ENCODE results near the gene ZC3H14. TPM values are rescaled to one million over a fixed set of nuclear protein-coding genes. Genes with fewer than 3 reads are reported as not detected.

ZC3H14 gene
- total RNA-seq, 1 experiment from 2014 or later = 66.2 TPM

DNA sequence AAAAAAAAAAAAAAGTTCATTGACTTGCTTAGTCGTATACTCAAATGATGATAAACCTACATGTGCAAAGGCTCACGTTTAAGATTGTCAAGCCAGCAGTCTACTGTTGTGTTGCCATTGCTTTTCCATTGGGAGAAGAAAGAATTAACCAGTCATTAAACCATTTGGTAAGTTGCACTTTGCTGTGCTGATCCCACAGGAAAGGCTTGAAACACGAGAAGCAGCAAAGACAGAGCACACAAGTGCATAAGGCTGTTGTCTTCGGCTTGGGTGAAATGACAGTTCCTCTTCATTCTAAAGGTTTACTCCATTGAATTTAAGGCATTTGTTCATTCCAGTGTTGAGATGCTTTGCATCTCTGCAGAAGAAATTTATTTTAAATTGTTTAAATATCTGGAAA is 50.1 kb downstream of the ZC3H14 start (continued):
- TF ChIP-seq EGR1 (IDR thresholded peaks at IDR 0.05; ENCODE audit: low read depth) (no peak), TCF7L2 (IDR thresholded peaks at IDR 0.05; ENCODE audit: borderline replicate concordance, extremely low read depth, insufficient read depth, insufficient read length) (no peak), ATF3 (IDR thresholded peaks at IDR 0.05) (no peak), EZH2phosphoT487 (IDR thresholded peaks at IDR 0.05; ENCODE audit: borderline replicate concordance) (no peak), SRF (IDR thresholded peaks at IDR 0.05; ENCODE audit: low read depth) (no peak), FOSL1 (IDR thresholded peaks at IDR 0.05; ENCODE audit: low read depth) (no peak), CTCF (IDR thresholded peaks at IDR 0.05 in 2 of 3, conservative IDR thresholded peaks at IDR 0.05 in 1 of 3; ENCODE audit: borderline replicate concordance in 1 of 3, insufficient read depth in 1 of 3, low read depth in 2 of 3, low read length in 2 of 3) (no peak), SIN3A (IDR thresholded peaks at IDR 0.05; ENCODE audit: low read depth) (no peak), ZFX (IDR thresholded peaks at IDR 0.05) (no peak)

GRCh38 chr14:88613552-88614010 is 50.7 kb downstream of the ZC3H14 start:
- Histone ChIP-seq H3K9me3 (ENCODE audit: control insufficient read depth in 1 of 2, insufficient read depth in 1 of 2, low read depth in 1 of 2, low read length in 2 of 2) (no peaks in the 10 kb centered on the region), H3K4me2 (ENCODE audit: low read length) (no peak overlapping the region), H4K20me1 (ENCODE audit: insufficient read depth) (no peaks in the 10 kb centered on the region), H3K27ac (ENCODE audit: low read depth, low read length) (no peak overlapping the region), H3K9ac (ENCODE audit: low read length) (no peak overlapping the region), H3K36me3 (ENCODE audit: control insufficient read depth in 1 of 2, insufficient read depth in 2 of 2, low read length in 2 of 2) (peaks cover 18 to 31% of the 10 kb centered on the region in 2 experiments), H3K79me2 (ENCODE audit: insufficient read depth, low read length) (no peaks in the 10 kb centered on the region), H3K27me3 (ENCODE audit: insufficient read depth, low read length) (no peaks in the 10 kb centered on the region), H2AFZ (ENCODE audit: low read depth, low read length, poor library complexity, severe bottlenecking) (no peak overlapping the region), H3K9me2 (ENCODE audit: insufficient read depth) (no peaks in the 10 kb centered on the region), H3K4me3 (replicated peaks in 1 of 2; ENCODE audit: low read depth in 1 of 2, low read length in 2 of 2) (no peak overlapping the region), H3K4me1 (ENCODE audit: control insufficient read depth in 1 of 2, insufficient read depth in 2 of 2, low read length in 2 of 2) (no peaks in the 10 kb centered on the region; a peak in 2 of 4 replicates)
- TF ChIP-seq POLR2AphosphoS5 (IDR thresholded peaks at IDR 0.05; ENCODE audit: low read depth, low read length) (no peak), TCF7L2 (IDR thresholded peaks at IDR 0.05; ENCODE audit: borderline replicate concordance, extremely low read depth, insufficient read depth, insufficient read length) (no peak), ELF1 (IDR thresholded peaks at IDR 0.05; ENCODE audit: borderline replicate concordance, low read depth) (no peak), CTCF (IDR thresholded peaks at IDR 0.05 in 2 of 3, conservative IDR thresholded peaks at IDR 0.05 in 1 of 3; ENCODE audit: borderline replicate concordance in 1 of 3, insufficient read depth in 1 of 3, low read depth in 2 of 3, low read length in 2 of 3) (no peak), EGR1 (IDR thresholded peaks at IDR 0.05; ENCODE audit: low read depth) (no peak), SP1 (IDR thresholded peaks at IDR 0.05; ENCODE audit: low read depth) (no peak)
- TF ChIP-seq, protein P1, sequence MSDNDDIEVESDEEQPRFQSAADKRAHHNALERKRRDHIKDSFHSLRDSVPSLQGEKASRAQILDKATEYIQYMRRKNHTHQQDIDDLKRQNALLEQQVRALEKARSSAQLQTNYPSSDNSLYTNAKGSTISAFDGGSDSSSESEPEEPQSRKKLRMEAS (IDR thresholded peaks at IDR 0.05) = no peak
- CTCF ChIA-PET = no interaction called here
- POLR2A ChIA-PET = no interaction called here
- ATAC-seq (no peak), DNase-seq (ENCODE audit: low read depth, low spot score) (no peak)
- BruUV-seq (replicated peaks) = no TSS peak
- RAD21 ChIA-PET (ENCODE audit: low non-redundant PET in 1 of 2, low total read pairs in 2 of 2, uncharacterized antibody in 2 of 2, unreplicated experiment in 2 of 2) = no interaction called here
- intact Hi-C loops (cut with micrococcal nuclease) = no loop called here
